Inferior parietal cortex (tissue), 1 donor: ENCODE measurements around the gene ACOT11.
"Not testable (repeated sequence)": the region's sequence is repeated elsewhere in the genome, so short reads cannot be mapped to it uniquely, and the experiment has no call there.

Source experiments
- DNase-seq: peaks from one replicate; pipeline ENCODE4 v3.0.0-alpha.2; 2016; ENCODE audit errors: extremely low spot score

Gene ACOT11

GRCh38 chr1:54608566-54609230 lies 60.7 kb downstream of the ACOT11 start:
- DNase-seq = no peak

DNA sequence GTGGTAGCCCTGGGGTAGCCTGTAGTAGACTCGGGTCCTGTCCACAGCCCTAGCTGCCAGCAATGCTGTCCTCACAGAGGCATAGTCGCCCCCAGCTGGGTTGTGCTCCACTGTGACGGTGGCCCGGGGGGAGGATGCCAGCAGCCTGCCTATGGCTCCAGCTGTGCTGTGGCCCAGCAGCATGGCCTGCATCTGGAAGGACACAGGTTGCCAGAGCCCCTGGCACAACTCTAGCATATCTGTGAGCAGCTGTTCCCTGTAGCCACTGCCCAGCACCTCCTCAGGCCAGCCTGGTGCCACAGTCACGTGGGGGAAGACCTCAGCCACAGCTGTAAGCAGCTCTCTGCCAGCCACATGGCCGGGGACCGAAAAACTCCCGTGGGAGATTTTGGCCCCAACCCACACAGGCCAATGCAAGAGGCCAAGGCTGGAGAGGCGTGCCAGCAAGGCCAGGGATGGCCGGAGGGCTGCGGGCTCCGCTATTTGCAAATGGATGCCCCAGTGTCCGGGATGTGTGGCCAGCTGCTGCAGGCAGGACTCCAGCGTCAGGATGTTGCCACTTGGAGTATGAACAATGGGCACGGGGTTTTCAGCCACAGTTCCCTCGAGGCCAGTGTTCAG lies 61.4 kb downstream of the ACOT11 start:
- peak; percentile 4 for DNase-seq

DNA sequence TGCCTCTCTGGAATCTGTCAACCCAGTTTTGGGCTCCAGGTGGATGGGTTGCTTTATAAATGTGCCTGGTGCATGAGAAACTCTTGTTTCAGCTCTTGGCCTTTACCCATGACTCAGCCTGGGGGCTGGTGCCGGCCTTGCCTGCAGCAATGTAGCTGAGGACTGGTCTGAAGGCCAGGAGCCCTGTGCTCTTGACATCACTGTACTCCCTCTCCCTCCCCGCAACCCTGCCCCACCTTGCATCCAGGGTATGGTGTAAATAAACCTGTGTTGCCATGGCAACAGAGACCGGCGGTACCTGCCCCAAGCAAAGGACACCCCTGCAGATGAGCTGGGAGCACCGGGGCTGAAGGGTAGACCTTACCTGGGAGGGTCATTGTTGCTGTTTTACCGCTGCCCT lies 62.0 kb downstream of the ACOT11 start:
- no peak for DNase-seq

GRCh38 chr1:54610601-54611580 lies 62.9 kb downstream of the ACOT11 start:
- no peak for DNase-seq

DNA sequence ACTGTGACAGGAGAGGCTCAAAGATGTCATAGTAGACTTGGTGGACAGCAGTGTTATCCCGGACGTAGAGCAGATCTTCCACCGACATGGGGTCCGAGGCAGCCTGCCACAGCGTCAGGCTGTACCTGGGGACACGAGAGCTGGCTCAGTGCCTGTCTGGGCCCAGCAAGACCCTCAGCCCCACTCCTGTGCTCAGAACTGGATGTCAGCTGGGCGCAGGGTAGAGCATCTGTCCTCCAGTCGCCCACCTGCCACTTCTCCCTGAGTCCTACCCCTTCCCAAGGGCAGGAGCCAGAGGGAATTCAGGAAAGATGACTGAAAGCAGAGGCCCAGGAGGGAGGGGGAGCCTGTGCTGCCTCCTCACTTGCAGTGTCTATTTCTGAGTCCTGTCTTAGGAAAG lies 63.6 kb downstream of the ACOT11 start:
- no peak for DNase-seq

GRCh38 chr1:54614024-54614423 lies 66.0 kb downstream of the ACOT11 start:
- DNase-seq = no peak

DNA sequence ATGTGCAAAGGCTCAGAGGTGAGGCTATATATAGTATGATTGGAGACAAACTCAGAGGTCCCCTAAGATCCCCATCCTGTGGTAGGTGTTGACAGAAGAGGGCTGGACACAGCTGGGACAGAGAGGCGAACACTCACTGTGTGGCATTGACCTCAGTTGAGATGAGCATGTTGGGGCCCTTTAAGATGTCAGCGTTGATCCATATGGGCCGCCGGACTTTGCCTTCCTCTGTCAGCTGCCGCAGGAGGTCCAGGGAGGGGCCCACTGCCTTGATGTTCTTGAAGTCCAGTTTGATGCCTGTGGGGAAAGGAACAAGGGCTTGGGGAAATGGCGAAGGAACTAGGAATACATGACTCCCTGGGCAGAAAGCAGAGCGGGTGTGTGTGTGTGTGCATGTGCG lies 66.5 kb downstream of the ACOT11 start:
- no peak for DNase-seq

DNA sequence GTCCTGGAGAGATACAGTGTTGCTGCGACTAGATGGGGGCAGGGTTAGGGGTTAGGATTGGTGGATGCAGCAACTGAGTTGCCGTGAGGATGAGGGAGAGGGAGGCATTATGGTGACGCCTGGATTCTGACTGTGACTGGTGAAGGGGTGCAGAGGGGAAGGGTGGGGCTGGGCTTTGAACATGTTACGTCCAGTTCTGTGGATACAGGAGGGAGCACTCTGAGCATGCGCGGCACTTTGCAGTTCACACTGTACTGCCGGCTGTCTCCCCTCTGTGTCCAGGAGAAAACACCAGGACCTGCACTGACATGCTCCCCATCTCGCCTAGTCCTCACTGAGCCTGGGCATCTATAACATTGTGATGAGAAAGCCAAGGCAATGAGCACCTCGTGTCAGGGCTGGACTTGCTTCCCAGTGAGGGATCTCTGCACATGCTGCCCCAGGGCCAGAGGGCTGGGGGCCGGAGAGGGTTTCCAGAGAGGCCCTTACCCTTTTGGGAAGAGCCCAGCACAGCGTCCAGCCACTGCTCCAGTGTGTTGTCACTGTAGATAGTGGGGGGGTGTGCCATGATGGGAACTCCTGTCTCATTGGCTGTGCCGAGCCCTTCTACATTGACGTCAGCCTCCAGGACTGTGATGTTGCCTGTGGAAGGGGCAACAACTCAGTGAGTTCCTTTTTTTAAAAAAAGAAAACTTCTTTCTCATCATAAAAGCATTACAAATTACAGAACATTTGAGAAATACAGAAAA lies 67.7 kb downstream of the ACOT11 start:
- DNase-seq = no peak

GRCh38 chr1:54619749-54620148 lies 71.7 kb downstream of the ACOT11 start:
- DNase-seq = no peak

- no peak for DNase-seq
These were observed 75.4 kb downstream of the ACOT11 start, which contains the start of gene FAM151A for GRCh38 chr1:54623216-54624007. Gene FAM151A (minus strand): TSS chr1:54623525. CDS start chr1:54623395, 130 bp downstream.

DNA sequence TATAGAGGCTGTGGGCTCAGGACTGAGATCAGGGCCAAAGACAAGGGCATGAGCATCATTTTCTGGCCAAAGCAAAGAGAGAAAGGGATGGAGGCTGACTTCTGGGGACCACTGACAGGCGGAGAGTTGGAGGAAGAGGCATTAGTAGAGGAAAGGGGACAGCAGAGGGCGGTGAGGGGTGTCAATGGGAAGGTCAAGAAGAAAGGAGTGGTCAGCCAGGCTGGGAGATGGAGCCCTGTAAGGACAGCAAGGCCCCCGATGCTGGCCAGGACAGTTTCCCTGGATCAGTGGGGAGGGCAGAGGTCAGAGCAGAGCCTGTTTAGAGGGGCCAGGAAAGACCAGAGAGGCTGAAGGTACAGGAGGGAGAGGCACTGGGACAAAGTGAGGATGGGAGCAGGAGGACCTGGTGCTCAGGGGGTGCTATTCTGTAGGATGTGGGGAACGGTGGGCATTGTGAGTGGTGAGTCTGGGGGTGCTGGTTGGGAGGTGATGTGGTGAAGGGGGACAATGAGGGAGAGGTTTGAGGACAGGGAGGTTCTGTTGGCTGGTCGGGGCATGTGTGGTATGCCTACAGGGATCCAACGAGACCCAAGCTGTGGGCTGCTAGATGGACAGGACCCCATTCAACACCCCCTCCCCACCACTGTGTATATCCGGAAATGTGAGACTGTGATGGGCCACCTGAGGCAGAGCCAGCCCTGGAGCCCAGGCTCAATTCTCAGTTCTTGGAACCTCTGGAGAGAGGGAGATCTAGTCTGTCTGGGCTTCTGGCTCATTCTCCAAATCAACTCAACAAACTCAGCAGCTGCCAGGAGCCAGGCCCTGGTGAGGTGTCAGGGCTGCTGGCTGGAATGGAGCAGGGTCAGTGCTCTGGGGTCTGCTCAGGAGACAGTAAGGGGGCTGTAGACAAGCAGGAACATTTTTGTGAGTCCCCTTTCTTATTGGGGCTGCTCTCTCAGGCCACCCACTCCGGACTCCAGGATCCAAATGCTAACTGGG lies 76.7 kb downstream of the ACOT11 start:
- no peak for DNase-seq

- no peak for DNase-seq
These were observed 79.2 kb downstream of the ACOT11 start for GRCh38 chr1:54627196-54627595.

- not testable (repeated sequence) for DNase-seq
These were observed 87.8 kb downstream of the ACOT11 start for GRCh38 chr1:54635804-54636203.

GRCh38 chr1:54636461-54637446 lies 88.7 kb downstream of the ACOT11 start:
- not testable (repeated sequence) for DNase-seq

DNA sequence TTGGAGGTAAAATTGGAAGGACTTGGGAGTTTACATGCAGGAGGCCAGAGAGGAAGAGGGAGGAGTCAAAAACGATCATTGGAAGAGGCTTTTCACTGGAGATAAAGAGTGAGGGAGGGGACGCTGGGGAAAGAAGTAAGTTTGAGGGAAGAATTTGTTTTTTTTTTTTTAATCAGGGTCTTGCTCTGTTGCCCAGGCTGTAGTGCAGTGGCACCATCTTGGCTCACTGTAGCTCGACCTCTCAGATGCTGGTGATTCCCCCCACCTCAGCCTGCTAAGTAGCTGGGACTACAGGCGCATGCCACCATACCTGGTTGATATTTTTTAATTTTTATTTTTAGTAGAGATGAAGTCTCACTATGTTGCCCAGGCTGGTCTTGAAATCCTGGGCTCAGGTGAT lies 92.3 kb downstream of the ACOT11 start:
- no peak for DNase-seq

DNA sequence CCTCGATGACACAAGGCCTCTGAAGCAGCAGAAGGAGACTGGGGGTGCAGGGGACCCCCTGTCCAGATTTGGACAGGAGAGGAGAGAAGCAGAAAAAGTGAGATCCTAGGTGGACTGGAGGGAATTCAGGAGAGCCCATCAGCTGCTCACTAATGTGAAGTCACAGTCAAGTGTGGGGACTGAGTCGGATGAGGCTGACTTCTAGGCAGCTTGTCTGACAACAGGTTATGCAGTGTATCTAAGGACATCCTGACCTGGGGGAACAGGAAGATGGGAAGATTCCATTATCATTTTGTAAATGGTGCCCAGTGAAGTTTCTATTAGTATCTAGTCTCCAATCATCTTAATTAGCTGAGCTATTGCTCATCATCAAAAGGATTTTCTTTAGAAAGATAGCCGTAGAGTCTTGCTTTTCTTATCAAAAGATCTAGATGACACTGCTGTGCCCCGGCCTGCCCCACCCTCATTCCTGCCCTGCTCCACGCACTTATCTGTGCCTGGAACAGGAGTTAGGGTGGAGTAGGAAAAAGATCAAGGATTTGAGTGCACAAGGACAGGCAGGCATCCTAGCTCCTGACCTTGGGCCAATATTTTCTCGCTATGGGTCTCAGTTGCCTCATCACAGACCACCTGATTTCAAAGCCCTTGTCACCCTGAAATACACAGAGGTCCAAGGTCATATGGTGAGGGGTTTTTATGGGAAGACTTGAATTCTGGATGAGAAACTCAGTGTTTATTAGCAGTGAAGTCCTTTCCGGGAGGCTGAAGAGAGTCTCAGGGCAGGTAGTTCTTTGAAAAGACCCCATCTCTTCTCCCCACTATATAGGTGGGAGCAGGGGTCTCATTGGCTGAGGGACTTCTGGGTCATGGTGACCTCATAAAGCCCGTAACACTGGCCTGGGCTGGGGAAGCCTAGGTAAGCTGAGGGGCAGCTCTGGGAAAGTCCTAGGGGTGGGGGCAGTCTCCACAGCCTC lies 93.1 kb downstream of the ACOT11 start, which contains the start of gene MROH7:
MROH7 (plus strand) TSS at position 924 of the 974 bp plus-strand sequence. CDS start 11,141 bp downstream, outside the sequence.
- DNase-seq = no peak

- no peak for DNase-seq
These were observed 95.7 kb downstream of the ACOT11 start for GRCh38 chr1:54643736-54644135.
